CD4-positive, alpha-beta T cell (primary cell): ENCODE results near the gene BDH1. TPM values are rescaled to one million over a fixed set of nuclear protein-coding genes. Genes with fewer than 3 reads are reported as not detected.
"Not testable (repeated sequence)": the region's sequence is repeated elsewhere in the genome, so short reads cannot be mapped to it uniquely, and the experiment has no call there.

ENCODE experiments used
- ATAC-seq: fragments of 200-7000 bp; cut with Tn5 transposase; one replicate; pipeline ENCODE4 v1.10.0; 2022; ENCODE audit warnings: mild to moderate bottlenecking; ENCODE audit not compliant: poor library complexity
- CTCF ChIA-PET: fragments of 350-600 bp; sonication (Branson Sonifier 250); formaldehyde crosslinking; loops from one replicate; lab custom pipeline; 2021; ENCODE audit warnings: antibody characterized with exemption, inconsistent platforms; lab: Charles Lee
- POLR2A ChIA-PET: fragments of 350-600 bp; sonication (Branson Sonifier 250); formaldehyde crosslinking; loops from one replicate; lab custom pipeline; 2021; ENCODE audit warnings: antibody characterized with exemption, inconsistent platforms; lab: Charles Lee
- DNase-seq, 14 experiments: peaks; one replicate each; pipeline ENCODE4 v3.0.0-alpha.2; 2013 to 2020; ENCODE audit warnings: mixed read lengths in 2 of 14
- H3K27ac ChIP-seq, 2 donors: one replicate each; pipeline versions ENCODE4 v1.5.1 to v1.7.0; 2013; ENCODE audit warnings: low read length in 2 of 2, low read depth in 1 of 2, mild to moderate bottlenecking in 1 of 2
- H3K27me3 ChIP-seq, 2 experiments: 1 replicate in 1 of 2; 2 replicates in 1 of 2; pipeline versions ENCODE4 v1.6.1 to v1.7.0; 2013; ENCODE audit warnings: low read length in 2 of 2, control low read depth in 1 of 2, mild to moderate bottlenecking in 1 of 2, moderate library complexity in 1 of 2; ENCODE audit not compliant: insufficient read depth in 2 of 2, control insufficient read depth in 1 of 2
- H3K36me3 ChIP-seq: one replicate; pipeline ENCODE4 v1.6.1; 2013; ENCODE audit warnings: low read length, control low read depth; ENCODE audit not compliant: insufficient read depth
- H3K4me1 ChIP-seq: one replicate; pipeline ENCODE4 v1.6.1; 2013; ENCODE audit warnings: low read length, control low read depth; ENCODE audit not compliant: insufficient read depth
- H3K4me3 ChIP-seq: one replicate; pipeline ENCODE4 v1.5.1; 2013; ENCODE audit warnings: mild to moderate bottlenecking, low read length, moderate library complexity
- H3K9me3 ChIP-seq, 2 experiments: 1 replicate in 1 of 2; 2 replicates in 1 of 2; pipeline versions ENCODE4 v1.6.1 to v1.7.0; 2013; ENCODE audit warnings: low read length in 2 of 2, mild to moderate bottlenecking in 2 of 2, control low read depth in 1 of 2, moderate library complexity in 1 of 2; ENCODE audit not compliant: control insufficient read depth in 1 of 2, insufficient read depth in 1 of 2
- H3K27ac Mint-ChIP-seq: one replicate; pipeline ENCODE4 v1.8.0; 2020; ENCODE audit warnings: mixed read lengths
- H3K27me3 Mint-ChIP-seq: one replicate; pipeline ENCODE4 v1.8.0; 2021; ENCODE audit warnings: mixed read lengths
- H3K36me3 Mint-ChIP-seq: one replicate; pipeline ENCODE4 v1.8.0; 2021; ENCODE audit warnings: low read depth, mixed read lengths
- H3K4me1 Mint-ChIP-seq: one replicate; pipeline ENCODE4 v1.8.0; 2021; ENCODE audit warnings: low read depth, mixed read lengths
- H3K4me3 Mint-ChIP-seq: one replicate; pipeline ENCODE4 v1.8.0; 2020; ENCODE audit warnings: mild to moderate bottlenecking, mixed read lengths
- H3K9me3 Mint-ChIP-seq: one replicate; pipeline ENCODE4 v1.8.0; 2020; ENCODE audit warnings: mixed read lengths
- CTCF ChIP-seq: fragments of 200-600 bp; IDR thresholded peaks from one replicate; pipeline ENCODE4 v1.8.0; 2022; ENCODE audit warnings: antibody characterized with exemption, mild to moderate bottlenecking
- intact Hi-C, 2 experiments: fragments of 100-400 bp; cut with DNase I in 1 of 2; cut with micrococcal nuclease in 1 of 2; formaldehyde crosslinking; loops; one replicate each; pipeline versions ENCODE4 v1.15.1 to v1.9.0; 2023 to 2025; cut with DNase I, micrococcal nuclease
- total RNA-seq, 174 experiments: library from RNA in 2 of 174; stranded (reverse) in 2 of 174; gene quantifications; one replicate each; pipeline ENCODE4 v1.2.3 and lab custom pipeline; 2021 to 2026

BDH1 gene
- total RNA-seq, 2 experiments from 2014 or later = 17.7 to 22.2 TPM

GRCh38 chr3:197573048-197573767, 17.4 kb upstream of the BDH1 start:
- no peaks in the 10 kb centered on the region for H3K36me3 Mint-ChIP-seq
- H3K9me3 Mint-ChIP-seq = peaks cover 2% of the 10 kb centered on the region
- ATAC-seq = no peak
- H3K4me3 ChIP-seq = no peak overlapping the region
- no peak for DNase-seq
- no peaks in the 10 kb centered on the region for H3K4me1 Mint-ChIP-seq
- H3K27me3 ChIP-seq = no peaks in the 10 kb centered on the region
- no peaks in the 10 kb centered on the region for H3K36me3 ChIP-seq
- ChIA-PET CTCF (interaction anchor here (0.9 kb wide), 1 partner anchor 18 kb away, joined by 3 read pairs; the partner anchor contains the start of gene BDH1), POLR2A (no interaction called here)
- H3K27ac ChIP-seq = no peak overlapping the region
- H3K27me3 Mint-ChIP-seq = peaks cover 15% of the 10 kb centered on the region
- no peak overlapping the region for H3K27ac Mint-ChIP-seq
- H3K9me3 ChIP-seq = peaks cover 0 to 7% of the 10 kb centered on the region in 2 experiments
- H3K4me1 ChIP-seq = no peaks in the 10 kb centered on the region
- no peak overlapping the region for H3K4me3 Mint-ChIP-seq
- TF ChIP-seq CTCF = no peak
- intact Hi-C loops = no loop called here

GRCh38 chr3:197571880-197572172, 16.1 kb upstream of the BDH1 start:
- H3K9me3 Mint-ChIP-seq, POLR2A ChIA-PET, H3K27ac Mint-ChIP-seq, H3K4me1 Mint-ChIP-seq, H3K4me3 Mint-ChIP-seq, DNase-seq, CTCF ChIA-PET, H3K36me3 ChIP-seq, H3K27me3 ChIP-seq, ATAC-seq, H3K4me3 ChIP-seq, H3K4me1 ChIP-seq, H3K36me3 Mint-ChIP-seq, intact Hi-C loops, H3K9me3 ChIP-seq, H3K27ac ChIP-seq: not testable (repeated sequence)
- H3K27me3 Mint-ChIP-seq = peaks cover 28% of the 10 kb centered on the region

DNA sequence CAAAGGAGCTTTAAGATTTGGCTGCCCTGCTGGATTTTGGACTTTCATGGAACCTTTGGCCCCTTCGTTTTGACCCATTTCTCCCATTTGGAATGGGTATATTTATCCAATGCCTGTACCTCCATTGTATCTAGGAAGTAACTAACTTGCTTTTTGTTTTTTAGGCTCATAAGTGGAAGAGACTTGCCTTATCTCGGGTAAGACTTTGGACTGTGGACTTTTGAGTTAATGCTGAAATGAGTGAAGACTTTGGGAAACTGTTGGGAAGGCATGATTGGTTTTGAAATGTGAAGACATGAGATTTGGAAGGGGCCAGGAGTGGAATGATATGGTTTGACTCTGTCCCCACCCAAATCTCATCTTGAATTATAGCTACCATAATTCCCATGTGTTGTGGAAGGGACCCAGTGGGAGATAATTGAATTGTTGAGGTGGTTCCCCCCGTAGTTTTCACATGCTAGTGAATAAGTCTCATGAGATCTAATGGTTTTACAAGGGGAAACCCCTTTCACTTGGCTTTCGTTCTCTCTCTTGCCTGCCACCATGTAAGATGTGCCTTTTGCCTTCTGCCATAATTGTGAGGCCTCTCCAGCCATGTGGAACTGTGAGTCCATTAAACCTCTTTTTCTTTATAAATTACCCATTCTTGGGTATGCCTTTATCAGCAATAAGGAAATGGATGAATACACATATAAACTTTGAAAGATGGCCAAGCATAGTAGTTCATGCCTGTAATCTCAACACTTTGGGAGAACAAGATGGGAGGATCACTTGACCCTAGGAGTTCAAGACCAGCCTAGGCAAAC, 15.5 kb upstream of the BDH1 start:
- H3K27ac Mint-ChIP-seq, H3K4me3 ChIP-seq, H3K27me3 ChIP-seq, H3K36me3 Mint-ChIP-seq, H3K4me1 Mint-ChIP-seq, intact Hi-C loops, H3K4me3 Mint-ChIP-seq, H3K36me3 ChIP-seq, H3K27ac ChIP-seq, H3K9me3 ChIP-seq, POLR2A ChIA-PET, H3K4me1 ChIP-seq, H3K9me3 Mint-ChIP-seq, CTCF ChIA-PET, ATAC-seq, DNase-seq: not testable (repeated sequence)
- H3K27me3 Mint-ChIP-seq = peaks cover 28% of the 10 kb centered on the region

GRCh38 chr3:197569433-197569832, 13.7 kb upstream of the BDH1 start:
- POLR2A ChIA-PET, intact Hi-C loops, DNase-seq, H3K36me3 ChIP-seq, H3K4me3 Mint-ChIP-seq, H3K27ac ChIP-seq, H3K27ac Mint-ChIP-seq, H3K27me3 ChIP-seq, H3K4me3 ChIP-seq, H3K36me3 Mint-ChIP-seq, ATAC-seq, H3K4me1 Mint-ChIP-seq, H3K9me3 Mint-ChIP-seq, H3K4me1 ChIP-seq, CTCF ChIA-PET: not testable (repeated sequence)
- peaks cover 0 to 13% of the 10 kb centered on the region in 2 experiments for H3K9me3 ChIP-seq
- H3K27me3 Mint-ChIP-seq = peaks cover 28% of the 10 kb centered on the region
